GM21786 (cell line): ENCODE results near the gene PEX11A.

ENCODE experiments used
- ATAC-seq: cut with Tn5 transposase; IDR thresholded peaks from one replicate; pipeline ENCODE4 v1.9.1; 2021; ENCODE audit not compliant: unreplicated experiment

The PEX11A gene

DNA sequence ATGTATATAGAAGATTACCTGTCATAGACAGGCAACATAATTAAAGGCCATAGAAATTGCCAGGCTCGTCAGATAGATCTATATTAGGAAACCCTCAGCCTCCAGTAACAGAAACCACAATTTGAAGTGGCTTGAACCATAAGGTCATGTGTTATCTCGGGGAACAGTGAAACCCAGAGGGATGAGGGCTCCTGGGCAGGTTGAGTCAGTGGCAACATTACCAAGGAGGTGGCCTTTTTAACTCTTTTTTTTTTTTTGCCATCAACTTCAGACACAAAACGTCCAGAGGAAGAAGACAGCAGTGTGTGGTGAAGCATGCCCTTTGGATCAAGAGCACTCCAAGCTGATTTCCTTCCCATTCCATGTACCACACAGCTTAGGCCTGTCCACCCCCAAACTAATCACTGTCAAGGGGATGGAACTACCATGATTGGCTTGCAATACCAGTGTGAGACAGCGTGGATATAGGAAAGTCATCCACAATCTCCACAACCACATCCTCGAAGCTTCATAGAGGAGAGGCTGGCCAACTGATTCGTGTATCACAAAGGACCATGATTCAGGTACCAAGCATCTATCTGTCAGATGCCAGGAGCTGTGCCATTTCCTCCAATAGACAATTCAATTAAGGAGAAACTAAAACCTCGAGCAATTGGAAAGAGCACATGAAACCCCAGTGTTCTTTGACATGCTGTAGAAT lies 34.3 kb downstream of the PEX11A start:
- ATAC-seq: no peak

GRCh38 chr15:89654847-89655805 lies 35.4 kb downstream of the PEX11A start, which contains the start of gene KIF7:
Gene KIF7 (minus strand): TSS chr15:89655467. CDS start chr15:89652930, 2,537 bp downstream.
- no peak for ATAC-seq

- ATAC-seq: no peak
These were observed 36.2 kb downstream of the PEX11A start for GRCh38 chr15:89654301-89654761.

- ATAC-seq: no peak
These were observed 37.0 kb downstream of the PEX11A start for GRCh38 chr15:89653578-89653977.

DNA sequence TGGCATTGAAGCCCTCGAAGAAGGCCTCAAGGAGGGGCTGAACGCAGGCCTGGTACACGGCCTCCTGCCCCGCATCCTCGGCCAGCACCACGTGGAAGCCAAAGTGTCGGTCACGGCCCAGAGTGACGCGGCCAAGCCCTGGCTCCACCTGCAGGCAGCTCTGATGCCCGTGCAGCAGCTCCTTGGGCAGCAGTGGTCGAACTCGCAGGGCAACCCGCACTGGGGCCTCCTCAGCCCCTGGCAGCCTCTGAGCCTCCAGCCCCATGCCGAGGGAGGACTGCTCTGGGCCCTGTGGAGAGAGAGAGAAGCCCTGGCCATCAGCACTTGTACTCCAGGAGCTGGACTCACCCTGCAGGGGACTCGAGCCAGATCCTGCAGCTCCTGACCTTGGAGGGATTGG lies 37.9 kb downstream of the PEX11A start:
- ATAC-seq: no peak

DNA sequence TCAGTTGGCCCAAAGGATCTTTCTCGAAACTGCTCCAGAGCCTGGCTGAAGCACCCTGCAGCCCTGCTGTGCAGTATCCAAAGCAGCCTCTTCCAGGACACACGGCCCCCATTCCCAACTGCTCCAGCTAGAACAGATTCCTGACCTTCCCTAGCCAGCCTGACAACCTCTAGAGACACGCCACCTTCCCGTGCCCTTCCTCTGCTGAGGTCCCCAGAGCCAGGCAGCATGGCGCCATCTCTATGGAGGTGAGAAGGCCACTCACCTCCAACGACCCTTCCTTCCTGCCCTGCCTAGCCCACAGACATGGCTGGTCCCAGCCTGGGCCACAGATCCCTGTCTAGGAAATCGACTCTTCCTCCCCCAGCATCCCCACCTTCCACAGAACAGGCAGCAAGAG lies 38.4 kb downstream of the PEX11A start:
- no peak for ATAC-seq

DNA sequence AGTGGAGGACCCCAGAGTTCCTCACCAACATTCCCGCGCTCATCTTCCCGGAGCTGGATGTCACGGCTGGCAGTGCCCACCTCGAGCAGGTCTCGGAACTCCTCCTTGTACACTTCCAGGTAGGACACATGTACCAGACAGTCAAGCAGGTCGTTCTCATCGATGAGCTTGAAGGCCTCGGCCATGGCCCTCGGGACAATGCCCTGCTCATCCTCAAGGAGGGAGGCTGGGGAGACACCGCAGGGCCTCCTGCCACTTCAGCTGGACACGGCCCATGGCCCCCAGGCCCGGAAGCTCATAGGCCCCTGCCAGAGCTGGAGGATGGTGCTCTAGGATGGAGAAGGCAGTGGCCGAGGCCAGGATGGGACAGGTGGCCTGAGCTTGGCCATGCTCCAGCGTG lies 40.8 kb downstream of the PEX11A start:
- ATAC-seq: no peak

DNA sequence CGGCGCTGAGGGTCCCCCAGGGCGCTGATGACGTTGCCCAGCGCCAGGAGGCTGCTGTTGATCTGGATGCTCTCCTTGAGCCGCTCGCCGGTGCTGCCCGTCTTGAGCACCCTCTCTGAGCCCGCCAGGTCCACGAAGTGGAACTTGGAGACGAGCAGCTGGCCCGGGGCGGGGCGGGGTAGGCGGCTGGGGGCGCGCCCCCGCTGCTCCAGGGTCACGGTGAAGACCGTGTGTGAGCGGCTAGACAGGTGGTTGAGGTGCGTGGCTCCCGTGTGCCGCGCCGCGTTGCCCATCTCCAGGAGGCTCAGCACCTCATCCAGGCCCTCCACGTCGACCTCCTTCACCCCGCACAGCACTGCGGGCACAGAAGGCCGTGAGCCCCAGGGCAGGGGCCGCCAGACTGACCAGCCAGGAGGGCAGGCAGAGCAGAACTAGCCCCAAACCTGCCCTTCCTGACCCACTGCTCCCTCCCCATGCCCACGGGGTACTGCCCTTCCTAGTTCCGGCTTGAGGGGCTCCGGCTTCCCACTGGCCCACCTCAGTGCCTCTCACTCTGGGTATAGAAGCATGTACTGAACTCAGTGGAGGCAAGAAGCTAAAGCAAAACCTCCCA lies 41.4 kb downstream of the PEX11A start:
- ATAC-seq: no peak

- no peak for ATAC-seq
These were observed 42.2 kb downstream of the PEX11A start for GRCh38 chr15:89648106-89649012.

DNA sequence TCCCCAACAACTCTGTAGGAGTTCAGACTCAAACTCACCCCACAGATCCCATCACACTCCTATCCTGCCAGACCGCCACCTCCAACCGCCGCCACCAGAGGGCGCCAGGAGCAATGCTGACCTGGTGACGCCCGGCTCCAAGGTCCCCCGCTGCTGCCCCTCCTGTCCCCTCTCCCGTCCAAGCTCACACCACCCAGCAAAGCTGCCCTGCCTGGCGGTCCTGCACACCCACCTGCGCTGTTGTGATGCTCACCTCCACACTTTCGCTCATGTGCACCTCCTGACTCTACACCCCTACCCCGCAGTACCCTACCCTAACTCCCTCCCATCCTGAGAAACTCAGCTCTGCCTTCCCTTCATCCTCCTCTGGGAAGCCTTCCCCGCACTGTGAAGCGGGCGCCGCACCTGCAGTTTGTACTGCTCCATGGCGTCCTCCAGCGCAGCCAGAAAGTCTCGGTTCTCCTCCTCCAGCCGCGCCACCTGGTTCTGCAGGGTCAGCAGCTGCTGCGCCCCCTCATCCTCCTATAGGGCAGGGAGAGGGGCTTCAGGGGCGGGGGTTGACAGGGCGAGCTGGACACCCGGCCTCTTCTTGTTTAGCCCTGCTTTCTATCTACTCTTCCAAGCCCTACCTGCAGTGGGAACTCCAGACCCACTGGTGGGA lies 43.2 kb downstream of the PEX11A start:
- no peak for ATAC-seq

GRCh38 chr15:89646416-89647141 lies 44.0 kb downstream of the PEX11A start:
- no peak for ATAC-seq

DNA sequence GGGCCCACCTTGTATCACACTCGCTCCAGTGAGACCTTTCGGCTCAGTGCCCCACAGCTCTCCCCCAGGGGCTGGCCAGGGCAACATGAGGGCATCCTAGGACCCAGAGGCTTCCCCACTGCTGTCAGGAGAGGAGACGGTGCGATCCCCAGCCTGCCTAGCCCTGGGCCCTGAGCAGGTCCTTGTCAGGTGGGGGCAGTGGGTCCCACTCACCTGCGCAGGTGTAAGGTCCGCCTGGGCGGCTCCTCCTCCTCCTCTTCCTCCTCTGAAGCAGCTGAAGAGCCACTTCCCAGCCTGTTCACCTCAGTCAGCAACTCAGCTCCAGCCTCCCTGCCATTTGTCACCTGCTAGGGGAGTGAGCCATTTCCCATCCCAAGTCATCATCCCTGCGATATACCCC lies 44.9 kb downstream of the PEX11A start:
- ATAC-seq: no peak

GRCh38 chr15:89642106-89642505 lies 48.4 kb downstream of the PEX11A start:
- no peak for ATAC-seq

GRCh38 chr15:89641053-89641452 lies 49.5 kb downstream of the PEX11A start:
- ATAC-seq: no peak

DNA sequence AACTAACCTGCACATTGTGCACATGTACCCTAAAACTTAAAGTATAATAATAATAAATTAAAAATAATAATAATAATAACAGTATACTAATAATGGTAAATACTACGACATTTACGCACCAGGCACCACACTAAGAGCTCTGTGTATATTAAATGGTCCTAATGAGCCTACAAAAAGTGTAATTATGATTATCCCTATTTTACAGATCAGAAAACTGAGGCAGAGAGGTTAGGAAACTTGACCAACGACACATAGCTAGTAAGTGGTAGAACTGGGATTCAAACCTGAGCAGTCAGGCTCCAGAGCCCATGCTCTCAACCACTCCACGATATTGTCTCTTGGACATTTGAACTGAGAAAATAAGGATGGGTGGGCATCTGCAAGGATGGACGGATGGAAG lies 50.3 kb downstream of the PEX11A start:
- ATAC-seq: no peak

DNA sequence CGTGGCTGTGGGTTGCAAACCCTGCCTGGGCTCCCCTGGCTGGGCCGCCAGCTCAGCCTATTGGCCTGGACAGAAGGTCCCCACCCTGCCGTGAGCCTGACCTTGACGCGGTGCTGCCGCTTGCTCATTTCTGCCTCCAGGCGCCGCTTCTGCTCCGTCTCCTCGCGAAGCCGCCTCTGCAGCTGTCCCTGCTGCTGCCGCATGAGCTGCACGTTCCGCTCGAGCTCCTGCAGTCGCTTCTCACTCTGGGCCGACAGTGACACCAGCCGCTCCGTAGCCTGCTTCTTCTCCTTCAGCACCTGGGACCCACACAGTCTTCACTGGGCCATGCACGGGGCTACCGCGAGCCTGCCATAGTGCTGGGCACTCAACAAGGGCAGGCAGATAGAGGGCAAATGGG lies 57.0 kb downstream of the PEX11A start:
- no peak for ATAC-seq

- no peak for ATAC-seq
These were observed 57.8 kb downstream of the PEX11A start for GRCh38 chr15:89632563-89633430.

GRCh38 chr15:89631902-89632264 lies 58.7 kb downstream of the PEX11A start:
- no peak for ATAC-seq
